Heart left ventricle (tissue), 16 donors: Measurements from ENCODE around the gene SUGCT. TPM values are rescaled to one million over a fixed set of nuclear protein-coding genes. Genes with fewer than 3 reads are reported as not detected.

Experiments
- ATAC-seq, 4 donors: fragments of 200-7000 bp; cut with Tn5 transposase; one replicate each; pipeline ENCODE4 v1.9.1; 2020 to 2022; ENCODE audit warnings: moderate library complexity in 4 of 4, mild to moderate bottlenecking in 3 of 4, moderate number of reproducible peaks in 1 of 4
- DNase-seq, 5 donors: peaks; one replicate each; pipeline ENCODE4 v3.0.0-alpha.2; 2020
- H3K27ac ChIP-seq, 12 donors: fragments of 200-600 bp; sonication (generic) in 4 of 12; one replicate each; pipeline versions ENCODE4 v1.5.0 to v1.8.0; 2016 to 2022; ENCODE audit warnings: mild to moderate bottlenecking in 2 of 12
- H3K27me3 ChIP-seq, 9 donors: fragments of 200-600 bp; sonication (generic) in 2 of 9; one replicate each; pipeline versions ENCODE4 v1.5.1 to v1.8.0; 2016 to 2022; ENCODE audit warnings: mild to moderate bottlenecking in 3 of 9
- H3K36me3 ChIP-seq, 9 donors: fragments of 200-600 bp; sonication (generic) in 2 of 9; one replicate each; pipeline versions ENCODE4 v1.5.0 to v1.8.0; 2018 to 2022; ENCODE audit warnings: mild to moderate bottlenecking in 2 of 9
- H3K4me1 ChIP-seq, 12 donors: fragments of 200-600 bp; sonication (generic) in 4 of 12; one replicate each; pipeline versions ENCODE4 v1.5.0 to v1.8.0; 2016 to 2022; ENCODE audit warnings: mild to moderate bottlenecking in 3 of 12
- H3K4me3 ChIP-seq, 12 donors: fragments of 200-600 bp; sonication (generic) in 4 of 12; one replicate each; pipeline versions ENCODE4 v1.5.0 to v1.8.0; 2017 to 2022; ENCODE audit warnings: mild to moderate bottlenecking in 9 of 12, moderate library complexity in 4 of 12
- H3K9me3 ChIP-seq, 12 donors: fragments of 200-600 bp; sonication (generic) in 4 of 12; one replicate each; pipeline versions ENCODE4 v1.5.0 to v1.8.0; 2016 to 2022; ENCODE audit warnings: mild to moderate bottlenecking in 1 of 12
- CTCF ChIP-seq, 12 donors: fragments of 200-600 bp; sonication (generic) in 4 of 12; IDR thresholded peaks; one replicate each; pipeline versions ENCODE4 v1.5.0 to v1.8.0; 2018 to 2022; ENCODE audit warnings: antibody characterized with exemption in 12 of 12, mild to moderate bottlenecking in 5 of 12
- POLR2A ChIP-seq, 2 donors: fragments of 450-650 bp; IDR thresholded peaks; one replicate each; pipeline ENCODE4 v1.6.1; 2017; ENCODE audit warnings: antibody characterized with exemption in 2 of 2, mild to moderate bottlenecking in 2 of 2, moderate library complexity in 2 of 2
- WGBS, 4 donors: extraction: QIAGEN DNeasy Blood & Tissue Kit in 2 of 4; methylation state at CpG; one replicate each; pipeline versions ENCODE4 v1.1.5 to v1.1.7; 2013 to 2018; 5-methylcytosine and 5-hydroxymethylcytosine counted together
- intact Hi-C, 10 donors: fragments of 100-400 bp; cut with DNase I; formaldehyde crosslinking; loops; one replicate each; pipeline versions ENCODE4 v1.11.1 to v1.14.2; 2022
- polyA plus RNA-seq, 2 donors: library from polyadenylated mRNA; stranded (reverse); fragments of 200-250 nt; gene quantifications; one replicate each; pipeline ENCODE4 v1.2.3, GENCODE V29; 2013
- total RNA-seq, 9 donors: library from RNA; depleted of rRNA in 2 of 9; stranded (reverse); fragments of >200 nt in 2 of 9; fragmentation: NEBNext Ultra II Directional in 3 of 9; extraction: Animal tissue kit (Norgen Biotek cat#: 25700) in 3 of 9; gene quantifications; one replicate each; pipeline versions ENCODE4 v1.1.0 to v1.2.4, GENCODE V29; 2016 to 2023
- donor health status: ischemic (EF 13 %, LVEDD 7.1; RV severe dilation, severe dysfunction).
- donor health status: healthy with polysubstance abuse.
- donor health status: DM: no; HTN: yes; CAD: no.
- donor health status: DM: no; HTN: no; CAD: no.
- donor health status: ischemic (EF 25% LVEDD 6.9; RV normal size, moderate dysfunction).
- donor health status: ischemic (EF 25% LVEDD 5.7; RV mildly dilated, moderate dysfunction).
- donor health status: healthy.
- donor health status: DM: yes; HTN: yes; CAD: no.
- donor health status: ischemic (EF 35%, LVEDD 5.7; RV mildly dilated, moderate dysfunction).
- donor health status: nonischemic (EF 11% LVEDD 7.7; RV severe dilation, severe dysfunction).
- donor health status: DM: yes; HTN: yes; CAD: no.
- donor health status: PGD.
- donor health status: ischemic (EF 29% LVEDD 5.4; RV normal size, mild dysfunction).
- donor health status: nonischemic (EF 23%, LVEDD 6.1; RV moderate dilation, normal function).

SUGCT gene
- total and polyA plus RNA-seq, 11 donors: 1.4 to 7.6 (median 4.4) TPM

- ATAC-seq (no peak), DNase-seq (no peak)
- Histone ChIP-seq H3K27me3 (no peaks in the 10 kb centered on the region), H3K36me3 (no peaks in the 10 kb centered on the region), H3K4me3 (no peak overlapping the region), H3K27ac (no peak overlapping the region), H3K9me3 (no peaks in the 10 kb centered on the region), H3K4me1 (peaks cover 0 to 4% (median 0%) of the 10 kb centered on the region in 12 donors)
- WGBS, 4 donors: 94 to 99% (median 97%) methylated on average over 4 of the region's 4 CpGs
- no peak for TF ChIP-seq CTCF (IDR thresholded peaks at IDR 0.05)
- no peak for TF ChIP-seq POLR2A (IDR thresholded peaks at IDR 0.05)
- intact Hi-C loops: loop anchor here in 1 of 10 donors (10.0 kb wide), 1 partner anchor 67 kb away; no protein-coding TSS in a partner anchor
Measured at GRCh38 chr7:40697653-40698052, 562.8 kb downstream of the SUGCT start.

- TF ChIP-seq CTCF (IDR thresholded peaks at IDR 0.05): no peak
- TF ChIP-seq POLR2A (IDR thresholded peaks at IDR 0.05): no peak
- Histone ChIP-seq H3K9me3 (no peaks in the 10 kb centered on the region), H3K36me3 (no peaks in the 10 kb centered on the region), H3K4me1 (peaks cover 0 to 4% (median 0%) of the 10 kb centered on the region in 12 donors), H3K4me3 (no peak overlapping the region), H3K27me3 (no peaks in the 10 kb centered on the region), H3K27ac (no peak overlapping the region)
- DNase-seq (no peak), ATAC-seq (no peak)
- intact Hi-C loops: loop anchor here in 1 of 10 donors (10.0 kb wide), 1 partner anchor 66 kb away; no protein-coding TSS in a partner anchor
- WGBS, 4 donors: 90 to 95% (median 92%) methylated on average over 6 of the region's 6 CpGs
Measured at GRCh38 chr7:40698214-40698920, 563.6 kb downstream of the SUGCT start.

GRCh38 chr7:40698921-40699260 is 564.1 kb downstream of the SUGCT start:
- no peak for DNase-seq
- 88 to 97% (median 94%) methylated on average over 1 of the region's 1 CpG for WGBS, 4 donors
- no peak for ATAC-seq
- H3K9me3 ChIP-seq: no peaks in the 10 kb centered on the region
- no peak for TF ChIP-seq POLR2A (IDR thresholded peaks at IDR 0.05)
- no peak for TF ChIP-seq CTCF (IDR thresholded peaks at IDR 0.05)
- no peak overlapping the region for H3K27ac ChIP-seq
- peaks cover 0 to 4% (median 0%) of the 10 kb centered on the region in 12 donors for H3K4me1 ChIP-seq
- intact Hi-C loops: loop anchor here in 1 of 10 donors (10.0 kb wide), 1 partner anchor 66 kb away; no protein-coding TSS in a partner anchor
- H3K36me3 ChIP-seq: no peaks in the 10 kb centered on the region
- H3K27me3 ChIP-seq: no peaks in the 10 kb centered on the region
- H3K4me3 ChIP-seq: no peak overlapping the region

- TF ChIP-seq CTCF (IDR thresholded peaks at IDR 0.05) (no peak), POLR2A (IDR thresholded peaks at IDR 0.05) (no peak)
- Histone ChIP-seq H3K27ac (no peak overlapping the region), H3K4me1 (peaks cover 0 to 4% (median 0%) of the 10 kb centered on the region in 12 donors), H3K36me3 (no peaks in the 10 kb centered on the region), H3K27me3 (no peaks in the 10 kb centered on the region), H3K9me3 (no peaks in the 10 kb centered on the region), H3K4me3 (no peak overlapping the region)
- intact Hi-C loops: no loop called here
- ATAC-seq (no peak), DNase-seq (no peak)
- 71 to 77% (median 76%) methylated on average over 6 to 9 of the region's 9 CpGs for WGBS, 4 donors
Measured at GRCh38 chr7:40700653-40701421, 566.0 kb downstream of the SUGCT start.
